ENCODE results near the gene BNIP1.

- TF ChIP-seq EZH2 (optimal IDR thresholded peaks at IDR 0.05; ENCODE audit: low read depth, low read length): no peak
- TF ChIP-seq CTCF (IDR thresholded peaks at IDR 0.05; ENCODE audit: low read length): peak; percentile 34
- TF ChIP-seq EZH2phosphoT487 (IDR thresholded peaks at IDR 0.05; ENCODE audit: low read length): no peak
Measured at GRCh38 chr5:173187054-173187743, 42.9 kb downstream of the BNIP1 start.
